Right cardiac atrium (tissue), 5 donors: Measurements from ENCODE around the gene FBXO41. TPM values are rescaled to one million over a fixed set of nuclear protein-coding genes. Genes with fewer than 3 reads are reported as not detected.

ENCODE experiments used
- polyA plus RNA-seq: library from polyadenylated mRNA; stranded (reverse); fragments of 200-250 nt; gene quantifications from one replicate; pipeline ENCODE4 v1.2.3, GENCODE V29; 2013
- total RNA-seq, 4 donors: library from RNA; stranded (reverse); fragmentation: NEBNext Ultra II Directional; extraction: Animal tissue kit (Norgen Biotek cat#: 25700); gene quantifications; one replicate each; pipeline ENCODE4 v1.2.1, GENCODE V29; 2021
- donor health status: healthy with polysubstance abuse.
- donor health status: DM: no; HTN: yes; CAD: no.
- donor health status: DM: no; HTN: no; CAD: no.
- donor health status: DM: no; HTN: yes; CAD: no; lungs with severe emphysema.
- donor health status: DM: yes; HTN: yes; CAD: no.

The FBXO41 gene
- total and polyA plus RNA-seq, 5 donors: 1.8 to 3.5 (median 2.2) TPM

Other genes with a start within 250 kb of the FBXO41 start
- gene SFXN5, start 212.8 kb downstream of the FBXO41 start, total RNA-seq: 10 to 100 TPM; 10.1 to 12.1 (median 10.8) TPM
- 7.6 TPM for gene SFXN5, start 212.8 kb downstream of the FBXO41 start, polyA plus RNA-seq
- 10 to 100 TPM; 23.6 to 27.3 (median 25.9) TPM for gene RAB11FIP5, start 171.5 kb downstream of the FBXO41 start, total RNA-seq
- 17.2 TPM for gene RAB11FIP5, start 171.5 kb downstream of the FBXO41 start, polyA plus RNA-seq
- not detected for gene NOTO, start 81.9 kb downstream of the FBXO41 start, total RNA-seq
- not detected for gene NOTO, start 81.9 kb downstream of the FBXO41 start, polyA plus RNA-seq
- gene SMYD5, start 70.2 kb downstream of the FBXO41 start, total RNA-seq: 10 to 100 TPM; 13.3 to 15.3 (median 14.1) TPM
- gene SMYD5, start 70.2 kb downstream of the FBXO41 start, polyA plus RNA-seq: 12.9 TPM
- gene PRADC1, start 51.2 kb downstream of the FBXO41 start, total RNA-seq: 10 to 100 TPM; 73.7 to 91.3 (median 82.5) TPM
- 134 TPM for gene PRADC1, start 51.2 kb downstream of the FBXO41 start, polyA plus RNA-seq
- 100 to 1,000 TPM; 190 to 226 (median 213) TPM for gene CCT7, start 50.2 kb downstream of the FBXO41 start, total RNA-seq
- gene CCT7, start 50.2 kb downstream of the FBXO41 start, polyA plus RNA-seq: 210 TPM
- not detected for gene EGR4, start 9.1 kb upstream of the FBXO41 start, total RNA-seq
- gene EGR4, start 9.1 kb upstream of the FBXO41 start, polyA plus RNA-seq: 0.48 TPM
- gene ALMS1, start 101.4 kb upstream of the FBXO41 start, total RNA-seq: 10 to 100 TPM in 2 of 4 donors, 1 to 10 TPM in 2; 8.5 to 11.8 (median 10.2) TPM
- gene ALMS1, start 101.4 kb upstream of the FBXO41 start, polyA plus RNA-seq: 3.3 TPM